ENCODE data around the gene AP2B1.

DNA sequence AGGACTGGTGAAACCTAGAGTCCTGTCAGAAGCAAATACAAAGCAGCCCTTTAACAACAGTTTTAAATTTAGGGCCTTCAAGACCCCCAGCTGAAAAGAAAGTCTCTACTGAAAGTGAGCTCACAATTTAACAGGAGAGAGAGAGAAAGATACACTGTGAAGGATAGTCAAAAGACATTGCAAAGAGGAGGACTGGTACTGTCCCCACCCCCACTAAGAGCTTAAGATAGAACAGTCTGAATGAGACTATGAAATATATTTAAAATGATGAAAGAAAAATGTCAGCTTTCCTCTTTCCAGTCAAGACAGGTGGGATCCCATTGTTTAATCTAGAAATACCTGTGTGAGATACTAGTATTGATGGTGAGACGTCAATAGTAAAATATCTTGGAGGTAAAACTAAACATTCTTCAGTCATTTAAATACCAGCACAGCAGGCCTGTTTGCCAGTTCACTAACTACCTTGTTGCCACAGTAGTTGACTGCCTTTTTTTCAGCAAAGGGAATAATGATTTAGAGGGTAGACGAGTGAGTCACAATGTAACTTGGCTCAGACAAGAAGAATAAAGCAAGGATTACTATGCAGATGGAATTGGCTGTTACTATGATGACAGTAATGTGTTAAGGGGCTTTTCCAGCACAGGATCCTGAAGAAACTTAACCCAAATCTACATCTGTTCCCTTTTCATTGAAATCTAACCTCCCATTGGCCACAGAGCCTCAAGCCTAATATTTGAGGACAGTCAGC is 97.1 kb downstream of the AP2B1 start:
- TF ChIP-seq, protein P1, sequence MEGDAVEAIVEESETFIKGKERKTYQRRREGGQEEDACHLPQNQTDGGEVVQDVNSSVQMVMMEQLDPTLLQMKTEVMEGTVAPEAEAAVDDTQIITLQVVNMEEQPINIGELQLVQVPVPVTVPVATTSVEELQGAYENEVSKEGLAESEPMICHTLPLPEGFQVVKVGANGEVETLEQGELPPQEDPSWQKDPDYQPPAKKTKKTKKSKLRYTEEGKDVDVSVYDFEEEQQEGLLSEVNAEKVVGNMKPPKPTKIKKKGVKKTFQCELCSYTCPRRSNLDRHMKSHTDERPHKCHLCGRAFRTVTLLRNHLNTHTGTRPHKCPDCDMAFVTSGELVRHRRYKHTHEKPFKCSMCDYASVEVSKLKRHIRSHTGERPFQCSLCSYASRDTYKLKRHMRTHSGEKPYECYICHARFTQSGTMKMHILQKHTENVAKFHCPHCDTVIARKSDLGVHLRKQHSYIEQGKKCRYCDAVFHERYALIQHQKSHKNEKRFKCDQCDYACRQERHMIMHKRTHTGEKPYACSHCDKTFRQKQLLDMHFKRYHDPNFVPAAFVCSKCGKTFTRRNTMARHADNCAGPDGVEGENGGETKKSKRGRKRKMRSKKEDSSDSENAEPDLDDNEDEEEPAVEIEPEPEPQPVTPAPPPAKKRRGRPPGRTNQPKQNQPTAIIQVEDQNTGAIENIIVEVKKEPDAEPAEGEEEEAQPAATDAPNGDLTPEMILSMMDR (IDR thresholded peaks at IDR 0.05): no peak
- TF ChIP-seq POLR2A (IDR thresholded peaks at IDR 0.05): no peak

Measured in body of pancreas (tissue), 4 donors.